Stomach (tissue), 9 donors: ENCODE measurements around the gene SF3B6. TPM values are rescaled to one million over a fixed set of nuclear protein-coding genes. Genes with fewer than 3 reads are reported as not detected.

ENCODE experiments used
- DNase-seq, 2 donors: peaks; one replicate each; pipeline versions ENCODE4 v3.0.0 to v3.0.0-alpha.2; 2013 to 2019
- H3K27ac ChIP-seq, 5 donors: fragments of 200-600 bp in 4 of 5; sonication (generic) in 4 of 5; one replicate each; pipeline ENCODE4 v1.5.1; 2013 to 2019; ENCODE audit warnings: mild to moderate bottlenecking in 1 of 5, moderate library complexity in 1 of 5
- H3K27me3 ChIP-seq, 3 donors: fragments of 200-600 bp; sonication (generic); one replicate each; pipeline ENCODE4 v1.5.1; 2017 to 2019; ENCODE audit warnings: mixed run types in 1 of 3
- H3K36me3 ChIP-seq, 4 donors: fragments of 200-600 bp; sonication (generic); 1 replicate in 3 of 4; 2 replicates in 1 of 4; pipeline ENCODE4 v1.5.1; 2016 to 2019
- H3K4me1 ChIP-seq, 4 donors: fragments of 200-600 bp; sonication (generic); one replicate each; pipeline ENCODE4 v1.5.1; 2016 to 2019
- H3K4me3 ChIP-seq, 4 donors: fragments of 200-600 bp; sonication (generic) in 3 of 4; one replicate each; pipeline ENCODE4 v1.5.1; 2016 to 2019; ENCODE audit warnings: mild to moderate bottlenecking in 1 of 4
- H3K9me3 ChIP-seq, 4 donors: fragments of 200-600 bp; sonication (generic); one replicate each; pipeline ENCODE4 v1.5.1; 2016 to 2019
- CTCF ChIP-seq, 7 experiments: fragments of 450-650 bp in 4 of 7; fragments of 200-600 bp in 3 of 7; sonication (generic) in 3 of 7; IDR thresholded peaks; one replicate each; pipeline ENCODE4 v1.5.1; 2016 to 2019; ENCODE audit warnings: antibody characterized with exemption in 7 of 7, control low read depth in 2 of 7, mild to moderate bottlenecking in 1 of 7
- EP300 ChIP-seq: sonication (generic); formaldehyde crosslinking; IDR thresholded peaks from one replicate; pipeline ENCODE4 v1.6.1; 2017; ENCODE audit warnings: antibody characterized with exemption
- POLR2A ChIP-seq, 4 donors: fragments of 450-650 bp; IDR thresholded peaks; one replicate each; pipeline ENCODE4 v1.6.1; 2016; ENCODE audit warnings: antibody characterized with exemption in 4 of 4, control low read depth in 2 of 4, mild to moderate bottlenecking in 1 of 4, moderate library complexity in 1 of 4
- POLR2AphosphoS5 ChIP-seq, 3 donors: sonication (generic); formaldehyde crosslinking; IDR thresholded peaks; one replicate each; pipeline ENCODE4 v1.6.1; 2016; ENCODE audit warnings: antibody characterized with exemption in 3 of 3
- WGBS, 5 donors: extraction: QIAGEN DNeasy Blood & Tissue Kit in 3 of 5; methylation state at CpG; one replicate each; pipeline versions ENCODE4 v1.1.5 to v1.1.7; 2013 to 2018; 5-methylcytosine and 5-hydroxymethylcytosine counted together
- intact Hi-C: fragments of 100-400 bp; cut with DNase I; formaldehyde crosslinking; loops from one replicate; pipeline ENCODE4 v1.15.1; 2023; ENCODE audit warnings: low total_unique reads
- polyA plus RNA-seq, 3 donors: library from polyadenylated mRNA; stranded (reverse); fragments of 200-250 nt; gene quantifications; one replicate each; pipeline ENCODE4 v1.2.3, GENCODE V29; 2013
- total RNA-seq, 5 donors: library from RNA; depleted of rRNA; stranded (reverse); fragments of >200 nt; gene quantifications; one replicate each; pipeline versions ENCODE4 v1.1.0 to v1.2.3, GENCODE V29; 2014 to 2016
- donor health status: healthy with polysubstance abuse.
- donor health status: Bipolar disorder and iron deficiency.
- donor health status: healthy.

SF3B6 gene
- total and polyA plus RNA-seq, 8 donors = 18.8 to 139 (median 89.2) TPM

- DNase-seq = no peak
- WGBS, 5 donors = 79 to 87% (median 82%) methylated on average over 8 of the region's 8 CpGs
- no peak overlapping the region for H3K4me3 ChIP-seq
- intact Hi-C loops = no loop called here
- peaks cover 0 to 21% (median 15%) of the 10 kb centered on the region in 4 donors for H3K36me3 ChIP-seq
- no peaks in the 10 kb centered on the region for H3K9me3 ChIP-seq
- H3K27ac ChIP-seq = no peak overlapping the region
- H3K4me1 ChIP-seq = peaks cover 6 to 27% (median 22%) of the 10 kb centered on the region in 4 donors
- TF ChIP-seq POLR2A (IDR thresholded peaks at IDR 0.05) (no peak), CTCF (IDR thresholded peaks at IDR 0.05) (no peak), EP300 (no peak), POLR2AphosphoS5 (IDR thresholded peaks at IDR 0.05) (no peak)
- H3K27me3 ChIP-seq = peaks cover 0 to 6% (median 3%) of the 10 kb centered on the region in 3 donors
Measured at GRCh38 chr2:24054366-24055010, 21.6 kb downstream of the SF3B6 start.

- DNase-seq = no peak
- intact Hi-C loops = no loop called here
- 90 to 96% (median 93%) methylated on average over 1 of the region's 1 CpG for WGBS, 5 donors
- Histone ChIP-seq H3K4me1 (peaks cover 12 to 38% (median 32%) of the 10 kb centered on the region in 4 donors), H3K9me3 (no peaks in the 10 kb centered on the region), H3K27ac (no peak overlapping the region), H3K27me3 (peaks cover 0 to 8% (median 3%) of the 10 kb centered on the region in 3 donors), H3K4me3 (no peak overlapping the region), H3K36me3 (peaks cover 0 to 21% (median 15%) of the 10 kb centered on the region in 4 donors)
- no peak for TF ChIP-seq CTCF (IDR thresholded peaks at IDR 0.05)
- TF ChIP-seq POLR2A (IDR thresholded peaks at IDR 0.05) = no peak
- TF ChIP-seq POLR2AphosphoS5 (IDR thresholded peaks at IDR 0.05) = no peak
- TF ChIP-seq EP300 = no peak
Measured at GRCh38 chr2:24052951-24053350, 23.2 kb downstream of the SF3B6 start.

- peaks cover 0 to 8% (median 3%) of the 10 kb centered on the region in 3 donors for H3K27me3 ChIP-seq
- WGBS, 5 donors = 68 to 86% (median 74%) methylated on average over 8 of the region's 8 CpGs
- intact Hi-C loops = no loop called here
- H3K27ac ChIP-seq = peak overlapping the region in 1 of 5 donors; percentile 18
- H3K4me3 ChIP-seq = no peak overlapping the region
- TF ChIP-seq CTCF (IDR thresholded peaks at IDR 0.05) = no peak
- no peak for TF ChIP-seq EP300
- TF ChIP-seq POLR2A (IDR thresholded peaks at IDR 0.05) = no peak
- TF ChIP-seq POLR2AphosphoS5 (IDR thresholded peaks at IDR 0.05) = no peak
- H3K36me3 ChIP-seq = peaks cover 0 to 21% (median 15%) of the 10 kb centered on the region in 4 donors
- H3K9me3 ChIP-seq = peaks cover 0 to under 1% (median 0%) of the 10 kb centered on the region in 4 donors
- peaks cover 12 to 42% (median 38%) of the 10 kb centered on the region in 4 donors for H3K4me1 ChIP-seq
- DNase-seq = no peak
Measured at GRCh38 chr2:24051833-24052232, 24.3 kb downstream of the SF3B6 start.

GRCh38 chr2:24050041-24050979 lies 25.8 kb downstream of the SF3B6 start:
- H3K4me3 ChIP-seq = peak overlapping the region; percentile 66 to 95 (median 80)
- DNase-seq = peak; percentile 30 to 63
- intact Hi-C loops = no loop called here
- peak overlapping the region; percentile 70 to 82 (median 79) for H3K27ac ChIP-seq
- WGBS, 5 donors = 2 to 7% (median 4%) methylated on average over 18 to 47 of the region's 47 CpGs
- peaks cover 20 to 54% (median 51%) of the 10 kb centered on the region in 4 donors for H3K4me1 ChIP-seq
- TF ChIP-seq POLR2A (IDR thresholded peaks at IDR 0.05) (no peak), CTCF (IDR thresholded peaks at IDR 0.05) (no peak), POLR2AphosphoS5 (IDR thresholded peaks at IDR 0.05) (no peak), EP300 (no peak)
- peaks cover 0 to 14% (median 7%) of the 10 kb centered on the region in 4 donors for H3K36me3 ChIP-seq
- H3K9me3 ChIP-seq = peaks cover 0 to 2% (median 0%) of the 10 kb centered on the region in 4 donors
- peaks cover 0 to 8% (median 3%) of the 10 kb centered on the region in 3 donors for H3K27me3 ChIP-seq
